H9 (cell line): ENCODE data around the gene PRDM11. TPM values are rescaled to one million over a fixed set of nuclear protein-coding genes. Genes with fewer than 3 reads are reported as not detected.

ENCODE experiments used
- DNase-seq: peaks from one replicate; pipeline ENCODE4 v3.0.0-alpha.2; 2017
- H2AFZ ChIP-seq: one replicate; pipeline ENCODE4 v1.6.1; 2013; ENCODE audit warnings: mild to moderate bottlenecking, low read length, control low read depth, moderate library complexity
- H2AK5ac ChIP-seq: 2 replicates; pipeline ENCODE4 v1.6.1; 2013; ENCODE audit warnings: low read length, control low read depth, mixed read lengths; ENCODE audit not compliant: insufficient read length
- H2BK120ac ChIP-seq: one replicate; pipeline ENCODE4 v1.6.1; 2013; ENCODE audit warnings: low read depth, mild to moderate bottlenecking, low read length, control low read depth, inconsistent platforms; ENCODE audit not compliant: poor library complexity, severe bottlenecking
- H2BK12ac ChIP-seq: 2 replicates; pipeline ENCODE4 v1.6.1; 2013; ENCODE audit warnings: low read length, control low read depth, mixed read lengths, low read depth; ENCODE audit not compliant: insufficient read length
- H2BK15ac ChIP-seq: 2 replicates; pipeline ENCODE4 v1.6.1; 2013; ENCODE audit warnings: low read depth, low read length, control low read depth
- H2BK20ac ChIP-seq: one replicate; pipeline ENCODE4 v1.6.1; 2013; ENCODE audit warnings: low read depth, mild to moderate bottlenecking, low read length, control low read depth, inconsistent platforms; ENCODE audit not compliant: poor library complexity, severe bottlenecking
- H2BK5ac ChIP-seq: 2 replicates; pipeline ENCODE4 v1.6.1; 2013; ENCODE audit warnings: low read length, control low read depth, mixed read lengths; ENCODE audit not compliant: insufficient read length
- H3K14ac ChIP-seq: 2 replicates; pipeline ENCODE4 v1.6.1; 2013; ENCODE audit warnings: low read length, control low read depth; ENCODE audit not compliant: insufficient read depth
- H3K18ac ChIP-seq: 2 replicates; pipeline ENCODE4 v1.6.1; 2013; ENCODE audit warnings: low read depth, mild to moderate bottlenecking, mixed read lengths, low read length, control low read depth; ENCODE audit not compliant: insufficient read length
- H3K23ac ChIP-seq: 2 replicates; pipeline ENCODE4 v1.6.1; 2013; ENCODE audit warnings: low read length, control low read depth, mixed read lengths, low read depth; ENCODE audit not compliant: insufficient read length
- H3K23me2 ChIP-seq: 2 replicates; pipeline ENCODE4 v1.6.1; 2013; ENCODE audit warnings: low read depth, mild to moderate bottlenecking, mixed read lengths, low read length, control low read depth; ENCODE audit not compliant: insufficient read length, poor library complexity, severe bottlenecking
- H3K27ac ChIP-seq: 2 replicates; pipeline ENCODE4 v1.5.1; 2013; ENCODE audit warnings: low read length, control low read depth, mixed read lengths, low read depth; ENCODE audit not compliant: insufficient read length
- H3K27me3 ChIP-seq: 2 replicates; pipeline ENCODE4 v1.6.1; 2013; ENCODE audit warnings: low read length, control low read depth, inconsistent platforms; ENCODE audit not compliant: insufficient read depth
- H3K4ac ChIP-seq: 2 replicates; pipeline ENCODE4 v1.6.1; 2013; ENCODE audit warnings: low read depth, mild to moderate bottlenecking, control low read depth, inconsistent platforms, low read length, moderate library complexity
- H3K4me1 ChIP-seq: 2 replicates; pipeline ENCODE4 v1.6.1; 2013; ENCODE audit warnings: low read length, control low read depth, inconsistent platforms; ENCODE audit not compliant: insufficient read depth
- H3K4me2 ChIP-seq: 2 replicates; pipeline ENCODE4 v1.6.1; 2013; ENCODE audit warnings: low read length, control low read depth, mixed read lengths; ENCODE audit not compliant: insufficient read length, insufficient read depth
- H3K56ac ChIP-seq: 2 replicates; pipeline ENCODE4 v1.6.1; 2013; ENCODE audit warnings: low read depth, mild to moderate bottlenecking, mixed read lengths, low read length, control low read depth; ENCODE audit not compliant: insufficient read length
- H3K79me1 ChIP-seq: 2 replicates; pipeline ENCODE4 v1.6.1; 2013; ENCODE audit warnings: low read depth, mild to moderate bottlenecking, moderate library complexity, low read length, control low read depth, inconsistent platforms; ENCODE audit not compliant: insufficient read depth, poor library complexity, severe bottlenecking
- H3K79me2 ChIP-seq: 2 replicates; pipeline ENCODE4 v1.6.1; 2013; ENCODE audit warnings: low read length, control low read depth, inconsistent platforms; ENCODE audit not compliant: insufficient read depth
- H3K9ac ChIP-seq: 2 replicates; pipeline ENCODE4 v1.6.1; 2013; ENCODE audit warnings: low read length, control low read depth, mixed read lengths; ENCODE audit not compliant: insufficient read length; ENCODE audit errors: extremely low read depth
- H3K9me3 ChIP-seq: one replicate; pipeline ENCODE4 v1.6.1; 2013; ENCODE audit warnings: low read depth, low read length, inconsistent platforms; ENCODE audit not compliant: control insufficient read depth
- H3T11ph ChIP-seq: one replicate; pipeline ENCODE4 v1.6.1; 2013; ENCODE audit warnings: mild to moderate bottlenecking, low read length, control low read depth, inconsistent platforms
- H4K20me1 ChIP-seq: one replicate; pipeline ENCODE4 v1.6.1; 2013; ENCODE audit not compliant: control insufficient read depth, insufficient read length, insufficient read depth
- H4K5ac ChIP-seq: 2 replicates; pipeline ENCODE4 v1.6.1; 2013; ENCODE audit warnings: low read depth, mild to moderate bottlenecking, mixed read lengths, low read length, control low read depth; ENCODE audit not compliant: insufficient read length
- H4K8ac ChIP-seq: replicated peaks from 2 replicates; pipeline ENCODE4 v1.6.1; 2013; ENCODE audit warnings: low read length, control low read depth, mixed read lengths, low read depth; ENCODE audit not compliant: insufficient read length
- H4K91ac ChIP-seq: 2 replicates; pipeline ENCODE4 v1.6.1; 2013; ENCODE audit warnings: low read depth, mild to moderate bottlenecking, moderate library complexity, mixed read lengths, low read length, control low read depth; ENCODE audit not compliant: insufficient read length
- H3K27ac Mint-ChIP-seq, 3 experiments: 2 replicates in 2 of 3; 3 replicates in 1 of 3; pipeline ENCODE4 v1.8.0; 2020 to 2021; ENCODE audit warnings: mixed read lengths in 3 of 3, mild to moderate bottlenecking in 1 of 3, moderate library complexity in 1 of 3
- H3K27me3 Mint-ChIP-seq: 2 replicates; pipeline ENCODE4 v1.8.0; 2021; ENCODE audit warnings: low read depth, mild to moderate bottlenecking, moderate library complexity, mixed read lengths
- H3K36me3 Mint-ChIP-seq, 3 experiments: 2 replicates in 2 of 3; 3 replicates in 1 of 3; pipeline ENCODE4 v1.8.0; 2020 to 2021; ENCODE audit warnings: low read depth in 3 of 3, mixed read lengths in 3 of 3; ENCODE audit not compliant: insufficient read depth in 1 of 3
- H3K4me1 Mint-ChIP-seq, 2 experiments: 2 replicates each; pipeline ENCODE4 v1.8.0; 2020; ENCODE audit warnings: mixed read lengths in 2 of 2
- H3K4me3 Mint-ChIP-seq, 2 experiments: 2 replicates in 1 of 2; 3 replicates in 1 of 2; pipeline ENCODE4 v1.8.0; 2020 to 2021; ENCODE audit warnings: mild to moderate bottlenecking in 2 of 2, mixed read lengths in 2 of 2, moderate library complexity in 1 of 2
- H3K9me3 Mint-ChIP-seq, 2 experiments: 2 replicates in 1 of 2; 3 replicates in 1 of 2; pipeline ENCODE4 v1.8.0; 2020; ENCODE audit warnings: mild to moderate bottlenecking in 2 of 2, mixed read lengths in 2 of 2, moderate library complexity in 1 of 2
- CTCF ChIP-seq: fragments of 200-600 bp; sonication (generic); conservative IDR thresholded peaks from 3 replicates; pipeline ENCODE4 v1.8.0; 2021; ENCODE audit warnings: antibody characterized with exemption, mild to moderate bottlenecking
- WGBS: extraction: QIAGEN DNeasy Blood & Tissue Kit; methylation state at CpG from one replicate; pipeline ENCODE4 v1.1.7; 2013; ENCODE audit warnings: missing lambda C conversion rate, low lambda C conversion rate, mixed read lengths; ENCODE audit not compliant: insufficient read length; ENCODE audit errors: extremely low coverage; 5-methylcytosine and 5-hydroxymethylcytosine counted together
- total RNA-seq: library from RNA; stranded (reverse); gene quantifications from 2 replicates; pipeline ENCODE4 v1.2.1, GENCODE V29; 2021

The PRDM11 gene
- total RNA-seq, 1 experiment from 2014 or later = 11.5 TPM

- Histone ChIP-seq H3K14ac (no peak overlapping the region), H3K18ac (no peak overlapping the region), H3K27ac (no peak overlapping the region), H3K9me3 (no peaks in the 10 kb centered on the region), H3K56ac (no peak overlapping the region), H3K79me2 (no peaks in the 10 kb centered on the region; the same call in 1 of the 2 replicates), H2BK20ac (no peak overlapping the region), H4K91ac (no peak overlapping the region), H4K20me1 (no peaks in the 10 kb centered on the region), H3K4me2 (peak overlapping the region; percentile 94), H2BK120ac (no peak overlapping the region), H2AFZ (no peak overlapping the region), H4K8ac (no peak overlapping the region), H2BK12ac (no peak overlapping the region), H3K23ac (no peak overlapping the region), H3K4ac (no peak overlapping the region), H2BK15ac (no peak overlapping the region), H2BK5ac (no peak overlapping the region), H3K9ac (no peak overlapping the region), H3K27me3 (no peaks in the 10 kb centered on the region; the same call in 1 of the 2 replicates), H3T11ph (no peak overlapping the region), H2AK5ac (no peak overlapping the region), H4K5ac (no peak overlapping the region), H3K4me1 (peaks cover 6% of the 10 kb centered on the region; the same call in 1 of the 2 replicates), H3K23me2 (peaks cover 13% of the 10 kb centered on the region), H3K79me1 (peaks cover 4% of the 10 kb centered on the region)
- DNase-seq = peak; percentile 87
- H3K36me3 Mint-ChIP-seq = peaks cover 7 to 14% (median 11%) of the 10 kb centered on the region in 3 experiments; a peak in 5 of 7 replicates
- H3K4me3 Mint-ChIP-seq = peak overlapping the region; percentile 78 to 84
- no peak for TF ChIP-seq CTCF
- no CpG with 5 or more reads among the region's 23 CpGs for WGBS
- peak overlapping the region in 1 of 3 experiments; percentile 34; a peak in 1 of 7 replicates for H3K27ac Mint-ChIP-seq
- peaks cover 62% of the 10 kb centered on the region for H3K27me3 Mint-ChIP-seq
- peaks cover 3 to 7% of the 10 kb centered on the region in 2 experiments; a peak in 3 of 5 replicates for H3K9me3 Mint-ChIP-seq
- H3K4me1 Mint-ChIP-seq = peaks cover 17 to 20% of the 10 kb centered on the region in 2 experiments
Measured at GRCh38 chr11:45145379-45146071, 914 bp upstream of the PRDM11 start.
